ENCODE measurements around the gene ARHGAP10.

Gene ARHGAP10

GRCh38 chr4:147770831-147771230 is 38.9 kb downstream of the ARHGAP10 start:
- DNase-seq, result no peak

GRCh38 chr4:147772056-147772455 is 40.2 kb downstream of the ARHGAP10 start:
- DNase-seq, result no peak

GRCh38 chr4:147772459-147772969 is 40.6 kb downstream of the ARHGAP10 start:
- no peak for DNase-seq

- no peak for DNase-seq
These were observed 41.6 kb downstream of the ARHGAP10 start for GRCh38 chr4:147773261-147774184.

GRCh38 chr4:147776716-147777115 is 44.8 kb downstream of the ARHGAP10 start:
- no peak for DNase-seq

GRCh38 chr4:147777456-147778091 is 45.7 kb downstream of the ARHGAP10 start:
- no peak for DNase-seq

GRCh38 chr4:147778942-147779341 is 47.1 kb downstream of the ARHGAP10 start:
- DNase-seq, result no peak

- no peak for DNase-seq
These were observed 47.6 kb downstream of the ARHGAP10 start for GRCh38 chr4:147779451-147779850.

GRCh38 chr4:147780137-147780777 is 48.4 kb downstream of the ARHGAP10 start:
- DNase-seq, result no peak

- DNase-seq, result no peak
These were observed 50.3 kb downstream of the ARHGAP10 start for GRCh38 chr4:147782087-147782781.

- DNase-seq, result no peak
These were observed 53.2 kb downstream of the ARHGAP10 start for GRCh38 chr4:147785129-147785528.

- no peak for DNase-seq
These were observed 54.1 kb downstream of the ARHGAP10 start for GRCh38 chr4:147786031-147786430.

- no peak for DNase-seq
These were observed 54.6 kb downstream of the ARHGAP10 start for GRCh38 chr4:147786531-147786930.

GRCh38 chr4:147787204-147787603 is 55.3 kb downstream of the ARHGAP10 start:
- DNase-seq, result no peak

- no peak for DNase-seq
These were observed 56.9 kb downstream of the ARHGAP10 start for GRCh38 chr4:147788791-147789190.

- no peak for DNase-seq
These were observed 57.7 kb downstream of the ARHGAP10 start for GRCh38 chr4:147789596-147789995.

- no peak for DNase-seq
These were observed 58.5 kb downstream of the ARHGAP10 start for GRCh38 chr4:147790412-147790811.

GRCh38 chr4:147791341-147791740 is 59.5 kb downstream of the ARHGAP10 start:
- no peak for DNase-seq

- no peak for DNase-seq
These were observed 60.0 kb downstream of the ARHGAP10 start for GRCh38 chr4:147791865-147792264.

- no peak for DNase-seq
These were observed 61.9 kb downstream of the ARHGAP10 start for GRCh38 chr4:147793569-147794313.

- no peak for DNase-seq
These were observed 62.4 kb downstream of the ARHGAP10 start for GRCh38 chr4:147794314-147794680.

- DNase-seq, result no peak
These were observed 63.0 kb downstream of the ARHGAP10 start for GRCh38 chr4:147794787-147795413.

Data from CD4-positive, alpha-beta T cell treated with Interleukin-17A for 4 hours (primary cell).